Activated effector memory CD4-positive, alpha-beta T cell treated with anti-CD3 and anti-CD28 coated beads, Interleukin-2, amount 50 U/mL, for 16 hours (primary cell): Measurements from ENCODE around the gene TCL1B.
"Not testable (repeated sequence)": the region's sequence is repeated elsewhere in the genome, so short reads cannot be mapped to it uniquely, and the experiment has no call there.

Experiments
- DNase-seq: peaks from one replicate; pipeline ENCODE4 v3.0.0-alpha.2; 2020

The TCL1B gene

DNA sequence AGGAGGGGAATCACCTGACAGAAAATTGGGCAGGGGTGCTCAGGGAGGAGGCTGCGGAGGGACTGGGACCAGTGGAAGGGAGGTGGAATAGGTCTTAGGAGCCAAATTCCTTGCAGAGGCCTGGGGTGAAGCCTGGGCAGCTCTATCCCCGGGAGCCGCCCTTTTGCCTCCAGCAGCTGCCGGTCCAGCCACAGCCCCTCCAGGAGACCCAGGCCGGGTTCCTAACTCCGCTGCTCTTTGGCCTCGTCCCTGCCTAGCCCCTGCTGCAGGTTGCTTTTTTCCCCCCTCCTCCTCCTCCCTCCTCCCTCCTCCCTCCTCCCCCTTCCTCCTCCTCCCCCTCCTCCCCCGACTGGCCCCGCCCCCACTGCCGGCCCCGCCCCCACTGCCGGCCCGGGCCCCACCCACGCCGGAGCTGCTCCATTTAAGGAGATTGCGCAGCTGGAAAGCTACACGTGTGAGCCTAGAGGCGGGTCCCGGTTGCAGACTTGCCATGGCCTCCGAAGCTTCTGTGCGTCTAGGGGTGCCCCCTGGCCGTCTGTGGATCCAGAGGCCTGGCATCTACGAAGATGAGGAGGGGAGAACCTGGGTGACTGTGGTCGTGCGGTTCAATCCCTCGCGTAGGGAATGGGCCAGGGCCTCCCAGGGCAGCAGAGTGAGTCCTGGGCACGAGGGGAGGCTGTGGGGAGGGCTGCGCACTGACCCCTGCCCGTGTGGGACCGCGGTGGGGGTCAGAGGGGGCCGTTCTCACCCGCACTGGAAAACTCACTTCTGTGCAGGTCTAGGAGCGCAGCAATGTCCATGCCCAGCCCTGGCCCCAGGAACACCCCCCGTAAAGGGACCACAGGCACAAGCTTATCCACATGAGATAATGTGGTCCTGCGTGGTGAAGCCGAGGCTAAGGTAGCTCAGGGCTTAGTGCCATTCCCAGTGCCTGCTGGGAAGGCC lies at the start of gene TCL1B:
TCL1B (plus strand) TSS at position 449 of the 945 bp plus-strand sequence; CDS start at position 491, 42 bp downstream.
- DNase-seq: no peak

DNA sequence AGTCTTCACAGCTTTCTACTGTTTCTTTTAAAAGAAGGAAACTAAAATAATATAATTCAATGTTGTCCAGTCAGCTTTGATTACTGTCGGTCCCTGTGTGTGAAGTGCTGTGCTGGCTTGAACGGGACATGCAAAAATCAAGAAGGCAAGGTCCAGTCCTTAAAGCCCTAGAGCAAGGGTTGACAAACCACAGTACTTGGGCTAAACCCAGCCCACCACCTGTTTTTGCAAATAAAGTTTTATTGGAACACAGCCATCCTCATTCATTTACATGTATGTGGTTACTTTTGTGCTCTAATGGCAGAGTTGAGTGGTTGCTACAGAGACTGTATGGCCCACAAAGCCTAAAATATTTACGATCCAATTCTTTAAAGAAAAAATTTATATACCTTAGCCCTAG lies 41.2 kb upstream of the TCL1B start:
- DNase-seq: no peak

- DNase-seq: no peak
Observed at GRCh38 chr14:95645389-95645996, 40.7 kb upstream of the TCL1B start.

DNA sequence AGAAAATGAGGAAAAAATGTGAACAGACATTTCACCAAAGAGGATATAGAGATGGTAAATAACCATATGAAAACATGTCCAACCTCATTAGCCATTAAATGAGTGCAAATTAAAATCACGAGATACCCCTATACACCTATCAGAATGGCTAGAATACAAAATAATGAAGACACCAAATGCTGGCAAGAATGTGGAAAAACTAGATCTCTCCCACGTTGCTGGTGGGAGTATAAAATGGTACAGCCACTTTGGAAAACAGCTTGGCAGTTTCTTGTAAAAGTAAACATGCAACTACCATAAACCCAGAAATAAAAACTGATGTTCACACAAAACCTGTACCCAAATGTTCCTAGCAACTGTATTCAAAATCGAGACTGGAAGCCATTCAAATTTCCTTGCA lies 38.3 kb upstream of the TCL1B start:
- no peak for DNase-seq

DNA sequence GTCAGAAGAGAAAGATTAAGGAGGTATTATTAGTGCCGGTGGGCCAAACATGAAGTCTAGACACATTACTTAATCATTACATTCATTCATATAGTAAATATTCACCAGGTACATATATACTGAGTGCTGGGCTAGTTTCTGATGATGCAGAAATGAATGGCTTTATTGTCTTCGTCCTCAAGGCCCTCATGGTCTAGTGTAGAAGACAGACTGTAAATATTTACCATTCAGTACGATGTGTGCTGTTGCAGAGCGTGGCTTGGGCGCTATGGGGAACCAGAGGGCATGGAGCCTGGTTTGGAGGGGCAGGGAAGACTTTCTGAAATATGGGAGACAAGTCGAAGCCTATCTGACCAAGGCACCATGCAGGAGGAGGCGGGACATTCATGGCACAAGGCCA lies 37.0 kb upstream of the TCL1B start:
- no peak for DNase-seq

GRCh38 chr14:95651028-95651427 lies 35.2 kb upstream of the TCL1B start:
- no peak for DNase-seq

DNA sequence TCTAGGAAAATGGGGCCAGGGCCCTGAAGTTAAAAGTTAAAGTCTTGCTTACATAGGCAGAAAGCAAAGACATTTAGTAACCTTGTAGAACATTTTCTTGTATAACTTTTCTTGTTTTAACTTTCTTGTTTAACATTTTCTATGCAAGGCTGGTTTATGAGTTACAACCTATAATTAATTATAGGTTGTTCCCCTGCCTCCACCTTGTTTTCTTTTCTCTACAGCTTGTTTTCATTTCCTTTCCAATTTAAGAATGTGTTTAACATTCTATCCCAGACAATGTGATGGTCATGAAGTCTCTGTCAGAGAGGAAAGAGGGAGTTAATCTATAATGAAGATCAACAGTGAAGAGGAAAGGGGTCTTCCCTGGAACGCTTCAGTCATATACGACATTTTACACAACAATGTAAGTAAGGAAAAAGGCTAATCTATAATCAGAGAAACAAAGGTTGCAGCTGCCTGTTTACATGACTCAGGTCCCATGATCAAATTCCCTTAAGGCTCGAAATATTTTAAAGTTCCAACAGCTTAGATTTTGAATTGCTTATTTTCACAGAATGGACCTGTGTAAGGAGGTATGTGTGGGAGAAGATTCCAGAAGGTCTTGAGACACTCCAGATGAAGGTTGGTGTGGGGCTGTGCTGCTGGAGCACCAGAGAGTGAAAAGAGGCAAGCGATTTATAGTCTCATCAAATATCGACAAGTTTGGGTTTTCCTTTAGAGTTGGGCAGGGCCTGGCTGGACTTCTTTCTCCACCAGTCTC lies 34.2 kb upstream of the TCL1B start:
- DNase-seq: no peak

- no peak for DNase-seq
Observed at GRCh38 chr14:95652690-95653089, 33.5 kb upstream of the TCL1B start.

DNA sequence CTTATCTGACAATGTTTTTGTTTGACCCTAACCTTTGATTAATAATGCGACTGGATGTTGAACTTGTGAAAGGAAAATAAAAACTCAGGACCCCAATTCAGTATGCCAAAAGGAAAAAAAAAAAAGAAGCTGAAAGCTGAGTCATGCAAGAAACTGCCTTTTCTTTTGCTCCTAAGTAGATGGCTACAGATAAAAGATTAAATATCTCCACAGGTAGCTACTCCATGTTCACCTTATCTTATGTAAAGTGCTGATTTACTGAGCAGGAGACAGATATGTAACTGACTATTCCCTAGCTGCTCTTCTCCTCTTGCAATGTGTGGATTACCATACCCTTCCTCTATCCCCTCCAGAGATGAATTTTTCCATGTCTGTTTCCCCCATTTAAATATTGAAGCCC lies 30.8 kb upstream of the TCL1B start:
- DNase-seq: no peak

DNA sequence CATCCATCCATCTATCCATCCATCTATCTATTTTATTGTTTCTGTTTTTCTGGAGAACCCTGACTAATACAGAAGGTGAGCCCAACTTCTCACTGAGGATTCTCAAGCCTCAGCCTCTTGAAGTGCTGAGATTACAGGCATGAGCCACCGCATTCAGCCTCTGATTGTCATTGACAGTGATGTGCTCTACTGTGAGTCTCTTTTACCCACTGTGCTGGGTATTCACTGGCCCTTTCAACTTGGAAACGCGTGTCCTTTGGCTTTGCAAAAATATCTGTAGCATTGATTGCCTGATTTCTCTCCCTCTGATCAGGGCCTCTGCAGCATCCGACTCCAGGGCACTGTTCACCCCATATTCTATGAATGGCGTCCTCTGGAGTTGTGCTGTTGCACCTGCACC lies 29.6 kb upstream of the TCL1B start:
- no peak for DNase-seq

- DNase-seq: no peak
Observed at GRCh38 chr14:95657454-95657853, 28.8 kb upstream of the TCL1B start.

GRCh38 chr14:95659293-95659989 lies 26.8 kb upstream of the TCL1B start:
- DNase-seq: no peak

DNA sequence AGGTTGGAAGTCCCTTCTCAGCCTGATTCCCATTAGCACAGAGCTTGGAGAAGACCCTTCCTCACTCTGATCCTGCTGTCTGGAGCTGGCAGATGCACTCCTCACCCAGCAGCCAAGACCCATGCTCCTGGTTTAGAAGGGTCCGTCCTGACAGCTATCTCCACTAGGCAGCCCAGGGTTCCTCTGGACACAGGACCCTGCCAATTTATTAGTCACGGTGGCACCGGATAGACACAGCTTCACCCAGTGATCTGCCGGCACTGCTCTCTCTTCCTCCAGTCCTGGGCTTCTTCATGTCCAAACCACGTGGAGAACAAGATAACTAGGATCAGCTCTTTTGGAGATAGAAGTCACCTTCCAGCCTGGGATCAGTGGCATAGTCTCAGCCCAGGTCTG lies 26.2 kb upstream of the TCL1B start:
- no peak for DNase-seq

DNA sequence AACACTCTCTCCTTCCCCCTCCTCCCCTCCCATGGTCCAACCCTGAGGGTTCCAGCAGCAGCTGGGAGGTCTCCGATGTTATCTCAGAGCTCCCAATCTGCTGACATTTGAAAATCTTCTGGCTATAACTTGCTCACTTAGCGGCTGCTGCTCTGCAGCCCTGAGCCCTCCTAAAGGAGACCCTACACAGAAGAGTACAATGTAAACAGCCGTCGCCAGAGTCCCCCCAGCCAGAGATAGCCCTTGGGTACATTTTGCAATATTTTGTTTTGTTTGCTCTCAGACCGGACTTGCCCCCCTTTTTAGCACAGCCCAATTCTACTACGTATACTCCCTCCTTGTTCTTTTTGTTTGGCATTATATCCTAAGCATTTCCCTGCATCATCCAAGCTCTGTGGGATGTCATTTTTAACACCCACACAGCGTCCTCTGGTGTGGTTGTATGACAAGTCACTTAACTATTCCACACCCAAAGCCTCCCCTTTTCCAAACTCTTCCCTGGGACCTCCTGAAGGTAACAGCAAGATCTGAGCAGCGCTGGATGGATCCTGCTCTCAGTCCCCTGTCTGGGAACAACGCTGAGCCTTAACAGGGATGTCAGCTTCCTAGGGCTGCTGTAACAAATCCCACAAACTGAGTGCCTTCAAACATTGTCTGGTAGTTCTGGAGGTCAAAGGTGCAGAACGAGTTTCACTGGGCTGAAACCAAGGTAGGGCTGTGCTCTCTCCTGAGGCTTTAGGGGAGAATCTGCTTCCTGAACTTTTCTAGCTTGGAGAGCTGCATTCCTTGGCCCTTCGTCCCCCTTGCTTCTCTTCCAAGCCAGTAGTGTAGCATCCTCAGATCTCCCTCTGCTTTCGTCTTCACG lies 25.3 kb upstream of the TCL1B start:
- DNase-seq: no peak

DNA sequence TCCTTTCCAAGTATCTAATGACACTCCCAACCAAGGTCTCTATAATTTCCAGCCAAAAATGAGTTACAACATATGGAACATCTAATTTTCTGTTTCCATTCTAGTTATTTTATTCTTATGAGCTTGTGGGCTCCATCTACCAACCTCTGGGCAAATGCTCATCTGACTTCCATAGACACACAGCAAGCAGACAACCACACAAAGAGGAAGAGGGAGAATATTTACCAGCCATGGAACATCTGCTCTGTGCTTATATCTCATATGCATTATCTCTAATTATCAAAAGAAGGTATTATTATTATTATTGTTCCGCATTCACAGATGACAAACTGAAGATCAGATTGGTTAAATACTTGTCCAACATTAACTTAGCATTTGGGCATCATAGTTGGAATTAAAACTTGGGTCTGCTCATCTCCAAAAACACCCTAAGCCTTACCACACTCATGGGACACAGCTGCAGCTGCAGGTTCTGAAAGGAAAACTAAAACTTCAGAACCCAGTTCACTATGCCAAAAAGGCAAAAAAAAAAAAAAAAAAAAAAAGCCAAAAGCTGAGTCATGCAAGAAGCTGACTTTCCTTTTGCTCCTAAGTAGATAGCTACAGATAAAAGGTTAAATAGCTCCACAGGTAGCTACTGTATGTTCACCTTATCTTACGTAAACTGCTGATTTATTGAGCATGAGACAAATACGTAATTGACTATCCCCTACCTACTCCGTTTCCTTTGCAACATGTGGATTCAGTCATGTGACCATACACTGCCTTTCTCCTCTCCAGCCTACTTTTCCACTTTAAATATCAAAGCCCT lies 23.6 kb upstream of the TCL1B start:
- no peak for DNase-seq

- no peak for DNase-seq
Observed at GRCh38 chr14:95663226-95663797, 22.9 kb upstream of the TCL1B start.

GRCh38 chr14:95664066-95664465 lies 22.2 kb upstream of the TCL1B start:
- DNase-seq: no peak

DNA sequence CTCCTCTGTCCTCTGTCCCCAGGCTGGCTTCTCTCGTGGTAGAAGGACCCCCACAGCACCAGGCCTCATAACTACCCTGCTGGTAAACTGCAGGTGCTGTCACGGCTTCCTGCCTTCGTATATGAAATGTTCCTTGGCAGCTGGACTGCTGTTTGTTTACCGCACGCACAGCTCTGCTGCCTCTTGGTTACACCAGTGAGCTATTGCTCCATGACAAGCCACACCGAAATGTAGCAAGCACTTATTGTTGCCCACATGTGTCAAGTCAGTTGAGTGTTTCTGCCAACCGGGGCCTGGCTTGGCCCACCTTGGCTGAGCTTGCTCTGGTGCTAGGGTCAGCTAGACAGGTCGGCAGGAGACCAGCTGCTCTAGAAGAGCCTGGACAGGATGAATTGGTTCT lies 21.7 kb upstream of the TCL1B start:
- DNase-seq: no peak

DNA sequence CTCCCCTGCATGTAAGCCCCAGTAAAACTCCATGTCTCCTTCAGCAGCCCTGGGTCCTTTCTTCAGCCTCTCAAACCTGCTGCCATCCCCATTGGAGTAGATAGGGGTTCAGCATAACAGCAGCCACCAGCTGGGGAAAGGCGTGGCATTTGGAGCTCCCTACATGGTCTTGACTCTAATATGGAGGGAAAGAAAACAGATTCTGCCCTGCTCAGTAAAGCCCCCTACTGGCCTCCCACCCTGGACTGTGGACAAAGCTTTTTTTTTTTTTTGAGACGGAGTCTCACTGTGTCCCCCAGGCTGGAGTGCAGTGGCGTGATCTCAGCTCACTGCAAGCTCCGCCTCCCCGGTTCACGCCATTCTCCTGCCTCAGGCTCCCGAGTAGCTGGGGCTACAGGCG lies 20.7 kb upstream of the TCL1B start:
- DNase-seq: not testable (repeated sequence)

DNA sequence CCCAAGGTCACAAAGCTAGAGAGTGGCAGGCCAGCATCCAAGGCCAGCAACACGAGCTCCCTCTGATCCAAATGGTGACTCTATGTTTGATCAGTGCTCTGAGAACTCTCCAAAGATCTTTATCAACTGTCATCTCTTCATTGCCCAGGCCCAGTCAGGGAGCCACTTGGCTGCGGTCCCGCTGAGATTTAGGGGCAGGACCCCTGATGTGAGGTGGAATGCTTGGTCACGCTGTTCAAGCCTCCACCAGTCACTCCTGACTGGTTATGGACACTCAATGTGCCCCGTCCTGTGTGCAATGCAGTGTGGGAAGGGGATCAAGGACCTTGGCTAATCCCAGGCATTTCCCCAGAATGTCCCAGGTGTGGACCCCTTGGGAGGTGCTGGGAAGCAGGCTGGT lies 19.8 kb upstream of the TCL1B start:
- DNase-seq: no peak

DNA sequence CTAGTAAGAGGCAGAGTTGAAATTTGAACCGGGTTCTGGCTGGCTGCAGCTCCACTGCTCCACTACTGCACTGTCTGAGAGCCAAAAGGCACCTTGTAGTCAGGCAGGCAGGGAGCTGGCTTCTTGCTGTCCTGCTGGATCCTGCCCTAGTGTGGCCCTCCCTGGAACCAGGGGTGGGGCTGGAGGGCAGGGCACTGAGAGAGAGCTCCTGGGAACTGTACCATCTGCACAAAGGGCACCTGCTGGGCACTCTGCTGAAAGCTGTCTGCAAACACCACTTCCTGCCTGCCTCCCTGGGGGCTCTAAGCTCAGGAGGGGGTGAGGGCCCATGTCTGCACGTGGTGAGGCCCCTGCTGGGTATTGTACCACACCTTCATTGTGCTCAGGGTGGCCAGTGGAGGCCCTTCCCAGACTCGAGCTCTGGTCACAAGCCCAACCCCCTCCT lies 19.0 kb upstream of the TCL1B start:
- no peak for DNase-seq
